Psoas muscle (tissue), 8 donors: ENCODE data around the gene KRT28. TPM values are rescaled to one million over a fixed set of nuclear protein-coding genes. Genes with fewer than 3 reads are reported as not detected.

Experiments
- ATAC-seq, 4 donors: fragments of 200-7000 bp; cut with Tn5 transposase; one replicate each; pipeline ENCODE4 v1.9.1; 2020; ENCODE audit warnings: moderate library complexity in 3 of 4, mild to moderate bottlenecking in 2 of 4
- DNase-seq, 2 donors: peaks; one replicate each; pipeline ENCODE4 v3.0.0-alpha.2; 2020
- H3K27ac ChIP-seq: fragments of 200-600 bp; one replicate; pipeline ENCODE4 v1.8.0; 2022
- H3K27me3 ChIP-seq, 3 donors: fragments of 200-600 bp in 1 of 3; one replicate each; pipeline versions ENCODE4 v1.6.1 to v1.8.0; 2013 to 2022; ENCODE audit warnings: low read length in 2 of 3, mild to moderate bottlenecking in 2 of 3, moderate library complexity in 1 of 3; ENCODE audit not compliant: insufficient read depth in 3 of 3
- H3K36me3 ChIP-seq, 2 donors: fragments of 200-600 bp in 1 of 2; one replicate each; pipeline versions ENCODE4 v1.6.1 to v1.8.0; 2013 to 2022; ENCODE audit warnings: low read depth in 1 of 2, mild to moderate bottlenecking in 1 of 2, moderate library complexity in 1 of 2; ENCODE audit not compliant: insufficient read depth in 1 of 2
- H3K4me1 ChIP-seq: fragments of 200-600 bp; one replicate; pipeline ENCODE4 v1.8.0; 2022
- H3K4me3 ChIP-seq: fragments of 200-600 bp; one replicate; pipeline ENCODE4 v1.8.0; 2022; ENCODE audit warnings: mild to moderate bottlenecking
- H3K9me3 ChIP-seq: fragments of 200-600 bp; one replicate; pipeline ENCODE4 v1.8.0; 2022
- CTCF ChIP-seq: fragments of 200-600 bp; IDR thresholded peaks from one replicate; pipeline ENCODE4 v1.8.0; 2022; ENCODE audit warnings: antibody characterized with exemption
- WGBS, 3 donors: extraction: QIAGEN DNeasy Blood & Tissue Kit; methylation state at CpG; one replicate each; pipeline versions ENCODE4 v1.1.6 to v1.1.7; 2013; 5-methylcytosine and 5-hydroxymethylcytosine counted together
- intact Hi-C, 2 donors: fragments of 100-400 bp; cut with DNase I; formaldehyde crosslinking; loops; one replicate each; pipeline versions ENCODE4 v1.11.0 to v1.14.2; 2022
- polyA plus RNA-seq, 3 donors: library from polyadenylated mRNA; stranded (reverse); fragments of 200-250 nt; gene quantifications; one replicate each; pipeline ENCODE4 v1.2.3, GENCODE V29; 2013
- total RNA-seq, 4 donors: library from RNA; stranded (reverse); fragmentation: NEBNext Ultra II Directional in 2 of 4; extraction: Animal tissue kit (Norgen Biotek cat#: 25700) in 2 of 4; gene quantifications; one replicate each; pipeline versions ENCODE4 v1.2.1 to v1.2.4, GENCODE V29; 2021 to 2023
- donor health status: healthy with polysubstance abuse.
- donor health status: DM: no; HTN: no; CAD: no; lungs with moderate emphysema.
- donor health status: Bipolar disorder and iron deficiency.
- donor health status: healthy.
- donor health status: DM: yes; HTN: yes; CAD: no.
- donor health status: DM: no; HTN: no; CAD: no.
- donor health status: DM: no; HTN: no; CAD: no.
- donor health status: DM: yes; HTN: yes; CAD: no.

KRT28 gene
- total and polyA plus RNA-seq, 7 donors, result not detected

DNA sequence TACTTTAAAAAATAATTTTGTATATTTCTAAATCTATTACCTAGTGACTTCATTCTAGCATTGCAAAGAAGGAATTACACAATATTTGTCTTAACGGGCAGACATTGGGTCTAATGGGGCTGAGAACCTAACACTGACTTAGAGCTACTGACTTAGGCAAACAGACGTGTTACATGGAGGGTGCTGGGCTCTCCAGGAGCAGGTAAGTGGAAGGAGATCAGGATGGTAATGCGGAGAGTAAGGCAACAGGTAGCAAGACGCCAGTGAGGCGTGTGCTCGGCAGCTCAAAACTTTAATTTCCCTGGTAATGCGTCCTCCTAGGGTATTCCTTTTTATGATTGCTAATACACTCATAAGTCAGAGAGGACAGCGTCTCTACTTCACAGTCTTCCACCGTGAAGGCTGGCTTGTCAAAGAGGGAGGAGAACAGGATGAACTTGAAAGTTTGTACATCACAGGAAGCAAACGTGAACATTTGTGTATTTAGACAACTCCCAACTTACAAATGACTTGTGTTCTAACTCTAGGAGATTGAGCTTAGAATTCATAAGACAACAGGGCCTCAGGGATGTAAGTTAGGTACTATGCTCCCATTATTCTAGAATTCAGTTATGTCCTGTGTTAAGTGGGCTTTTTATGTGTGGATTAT lies 4.6 kb downstream of the KRT28 start:
- Histone ChIP-seq H3K27me3 (peaks cover 0 to 5% (median 0%) of the 10 kb centered on the region in 3 donors), H3K36me3 (no peaks in the 10 kb centered on the region), H3K27ac (no peak overlapping the region), H3K9me3 (no peaks in the 10 kb centered on the region), H3K4me1 (no peaks in the 10 kb centered on the region), H3K4me3 (no peak overlapping the region)
- intact Hi-C loops, result loop anchor here in 1 of 2 donors (10.0 kb wide), 1 partner anchor 170 kb away; no protein-coding TSS in a partner anchor
- 81 to 86% (median 84%) methylated on average over 10 of the region's 10 CpGs for WGBS, 3 donors
- ATAC-seq (no peak), DNase-seq (no peak)
- TF ChIP-seq CTCF, result no peak

- 87 to 92% (median 91%) methylated on average over 2 of the region's 2 CpGs for WGBS, 3 donors
- Histone ChIP-seq H3K4me3 (no peak overlapping the region), H3K36me3 (no peaks in the 10 kb centered on the region), H3K27ac (no peak overlapping the region), H3K4me1 (no peaks in the 10 kb centered on the region), H3K9me3 (no peaks in the 10 kb centered on the region), H3K27me3 (peaks cover 0 to 3% (median 0%) of the 10 kb centered on the region in 3 donors)
- intact Hi-C loops, result loop anchor here (5.0 to 10.0 kb wide), 2 partner anchors 170 to 172 kb away; no protein-coding TSS in a partner anchor
- DNase-seq (no peak), ATAC-seq (no peak)
- no peak for TF ChIP-seq CTCF
These were observed 5.3 kb downstream of the KRT28 start for GRCh38 chr17:40794466-40794865.

DNA sequence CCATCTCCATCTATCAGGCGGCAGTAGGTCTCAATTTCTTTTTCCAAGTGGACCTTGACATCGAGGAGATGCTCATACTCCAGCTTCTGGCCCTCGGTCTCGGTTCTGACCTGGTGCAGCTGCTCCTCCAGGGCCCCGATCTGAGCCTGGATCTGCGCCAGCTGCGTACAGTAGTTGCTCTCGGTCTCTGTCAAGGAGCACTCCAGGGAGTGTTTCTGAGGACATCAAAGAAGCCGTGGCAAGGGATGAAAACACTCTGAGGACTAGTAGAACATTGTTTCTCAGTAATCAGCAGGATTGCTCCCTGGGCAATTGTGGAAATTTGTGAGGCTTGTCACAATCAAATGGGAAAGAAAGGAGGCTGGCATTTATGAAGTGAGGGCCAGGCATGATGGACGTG lies 5.9 kb downstream of the KRT28 start:
- DNase-seq (no peak), ATAC-seq (no peak)
- Histone ChIP-seq H3K36me3 (no peaks in the 10 kb centered on the region), H3K4me3 (no peak overlapping the region), H3K4me1 (no peaks in the 10 kb centered on the region), H3K9me3 (no peaks in the 10 kb centered on the region), H3K27ac (no peak overlapping the region), H3K27me3 (no peaks in the 10 kb centered on the region)
- 26 to 35% (median 34%) methylated on average over 10 of the region's 10 CpGs for WGBS, 3 donors
- TF ChIP-seq CTCF, result no peak
- intact Hi-C loops, result loop anchor here (5.0 to 10.0 kb wide), 2 partner anchors 169 to 172 kb away; no protein-coding TSS in a partner anchor

- Histone ChIP-seq H3K27me3 (no peaks in the 10 kb centered on the region), H3K27ac (no peak overlapping the region), H3K36me3 (no peaks in the 10 kb centered on the region), H3K9me3 (no peaks in the 10 kb centered on the region), H3K4me1 (no peaks in the 10 kb centered on the region), H3K4me3 (no peak overlapping the region)
- TF ChIP-seq CTCF, result peak; percentile 53
- DNase-seq (no peak), ATAC-seq (no peak)
- 26 to 27% (median 27%) methylated on average over 6 of the region's 6 CpGs for WGBS, 3 donors
- intact Hi-C loops, result loop anchor here (5.0 to 10.0 kb wide), 2 partner anchors 167 to 170 kb away; no protein-coding TSS in a partner anchor
These were observed 7.8 kb downstream of the KRT28 start for GRCh38 chr17:40791787-40792436.
